SKM-1 (cell line): ENCODE data around the gene SLC38A1.
"Not testable (repeated sequence)": the region's sequence is repeated elsewhere in the genome, so short reads cannot be mapped to it uniquely, and the experiment has no call there.

ENCODE experiments used
- DNase-seq: peaks from one replicate; lab custom pipeline; 2025; ENCODE audit not compliant: unreplicated experiment; lab: John Stamatoyannopoulos, UW

The SLC38A1 gene

DNA sequence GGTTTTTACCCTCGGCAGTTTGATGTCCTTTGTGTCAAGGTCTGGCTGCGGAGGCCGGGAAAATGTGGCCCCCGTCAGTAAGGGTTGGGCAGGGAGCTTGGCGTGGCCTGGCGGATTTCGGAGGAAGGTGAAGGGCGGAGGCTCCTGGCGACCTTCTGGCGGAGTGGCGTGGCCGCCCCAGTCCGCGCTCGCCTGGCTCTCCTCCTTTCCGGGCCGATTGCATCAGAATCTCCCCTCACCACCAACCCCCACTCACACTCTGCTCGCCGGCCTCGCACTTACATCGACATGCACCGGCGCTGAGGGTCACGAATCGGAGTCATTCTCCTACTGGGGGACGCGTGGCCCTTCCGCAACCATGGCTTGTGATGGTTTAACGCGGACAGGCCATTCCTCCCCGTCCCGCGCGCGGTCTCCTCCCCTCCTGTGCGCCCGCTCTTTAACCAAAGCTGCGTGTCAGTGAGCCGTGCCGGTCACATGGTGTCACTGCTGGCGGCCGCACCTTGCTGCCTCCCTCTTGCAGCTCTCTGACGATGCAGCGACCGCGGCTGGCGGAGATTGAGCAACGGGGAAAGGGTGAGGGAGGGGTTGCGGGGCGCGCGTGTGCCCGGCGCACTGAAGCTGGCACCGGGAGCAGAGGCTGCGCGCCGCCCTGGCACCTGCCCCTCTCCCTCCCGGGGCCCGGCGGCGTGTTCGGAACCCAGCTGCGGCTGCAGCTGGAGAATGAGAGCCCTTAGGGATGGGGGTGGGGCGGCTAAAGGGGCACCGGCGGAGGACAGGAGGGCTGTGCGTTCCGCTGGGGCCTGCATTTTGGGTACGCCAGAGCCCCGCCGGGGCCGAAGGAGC lies at the start of gene SLC38A1:
TSS of gene SLC38A1 (minus strand) at position 461 of the 846 bp plus-strand sequence. CDS start 29,243 bp downstream, outside the sequence.
- peak; percentile 35 for DNase-seq

DNA sequence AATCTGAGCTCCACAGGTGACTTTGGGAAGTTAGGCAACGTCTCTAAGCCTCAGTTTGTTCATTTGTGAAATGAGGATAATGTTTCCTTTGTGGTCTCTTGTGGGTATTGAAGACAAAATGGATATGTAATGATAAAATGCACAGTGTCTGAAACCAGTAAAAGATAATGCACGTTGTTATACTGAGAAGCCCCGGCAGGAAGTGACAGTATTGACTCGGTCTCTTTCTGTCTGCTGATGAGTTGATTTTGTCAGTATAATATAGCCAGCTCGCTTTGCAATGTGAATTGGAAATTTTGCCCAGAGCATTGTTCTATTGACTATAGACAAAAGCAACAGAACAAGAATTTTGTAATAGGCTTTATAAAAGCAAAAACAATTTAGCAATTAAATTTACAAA lies 49.2 kb upstream of the SLC38A1 start:
- DNase-seq = no peak

DNA sequence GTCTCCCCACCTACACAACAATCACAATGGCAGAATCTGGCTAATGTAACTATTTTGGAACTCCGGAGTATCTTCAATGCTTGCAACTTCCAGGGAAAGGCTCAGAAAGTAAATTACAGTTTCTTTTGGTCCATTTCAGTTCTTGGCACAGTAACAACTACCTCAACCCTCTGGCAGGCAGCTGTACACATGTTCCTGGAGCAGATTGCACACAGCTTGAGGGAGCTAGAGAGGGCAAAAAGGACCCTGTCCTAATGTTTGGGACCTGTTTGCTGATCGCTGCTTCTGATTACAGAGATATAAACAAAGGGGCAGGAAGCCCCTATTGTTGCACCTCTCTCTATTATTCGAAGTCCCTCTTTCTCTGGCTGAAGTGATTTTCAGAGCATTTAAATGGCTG lies 35.2 kb upstream of the SLC38A1 start:
- DNase-seq = no peak

DNA sequence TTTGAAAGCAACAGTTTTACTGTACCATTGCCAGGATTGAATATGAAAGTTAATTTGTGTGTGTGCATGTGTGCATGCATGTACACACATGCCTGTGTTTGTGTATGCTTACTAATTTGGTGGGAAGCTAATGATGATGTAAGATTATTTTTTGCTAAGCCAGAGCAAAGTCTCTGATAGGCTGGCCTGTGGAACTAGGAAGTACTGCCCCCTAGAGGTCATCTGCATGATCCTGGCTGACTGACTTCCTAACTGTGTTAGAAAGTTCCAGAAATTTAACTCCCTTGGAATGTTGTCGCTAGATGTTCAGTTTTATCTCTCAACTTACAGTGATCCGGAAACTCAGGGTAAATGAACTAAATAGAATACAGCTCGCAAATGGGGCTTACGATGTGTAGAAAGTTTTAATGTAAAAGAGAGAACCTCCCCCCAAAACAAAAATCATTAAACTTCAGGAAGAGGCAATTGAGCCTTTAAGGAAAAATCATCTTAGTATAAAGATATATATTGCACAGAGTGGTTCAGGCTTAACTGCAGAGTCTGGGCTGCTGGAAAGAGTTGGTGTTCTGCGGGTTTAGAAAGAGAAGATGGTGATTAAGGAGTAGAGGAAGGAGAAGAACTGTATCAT lies 34.3 kb upstream of the SLC38A1 start:
- DNase-seq = no peak

DNA sequence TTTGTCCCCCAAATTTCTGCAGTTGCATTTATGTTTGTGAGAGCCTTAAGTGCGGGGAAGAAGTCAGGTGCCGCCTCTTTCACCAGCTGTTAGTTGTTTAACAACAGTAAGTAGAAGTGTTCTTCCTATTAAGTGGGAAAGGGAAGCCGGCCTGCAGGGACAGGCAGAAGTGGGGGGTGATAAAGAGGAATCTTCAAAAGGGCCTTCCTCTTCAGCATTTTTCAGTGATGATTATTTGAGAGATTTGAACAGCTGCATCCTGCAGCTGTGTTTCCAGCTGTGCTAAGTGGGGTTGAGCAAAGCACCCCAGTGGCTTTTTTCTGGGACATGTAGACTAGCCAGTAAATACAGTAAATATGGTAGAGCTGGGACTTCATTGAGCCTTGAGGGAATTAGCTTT lies 32.1 kb upstream of the SLC38A1 start:
- no peak for DNase-seq

DNA sequence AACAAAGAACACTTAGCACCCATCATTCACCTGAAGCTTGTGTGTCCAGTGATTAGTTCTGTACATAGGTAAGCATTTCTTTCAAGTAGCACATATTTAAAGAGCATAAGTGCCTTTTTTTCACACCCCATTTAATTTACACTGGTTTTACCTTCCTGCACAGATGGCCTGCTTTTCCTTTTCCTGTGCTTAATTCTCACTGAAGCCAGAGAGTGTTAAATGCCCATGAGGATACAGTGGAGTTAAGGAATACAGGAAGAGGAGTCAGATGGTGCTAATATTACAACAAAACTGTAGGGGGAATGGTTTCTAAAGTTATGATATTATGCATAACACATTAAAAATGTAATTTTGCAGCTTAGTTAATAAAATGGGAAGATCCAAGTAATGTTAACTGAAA lies 31.0 kb upstream of the SLC38A1 start:
- DNase-seq = no peak

DNA sequence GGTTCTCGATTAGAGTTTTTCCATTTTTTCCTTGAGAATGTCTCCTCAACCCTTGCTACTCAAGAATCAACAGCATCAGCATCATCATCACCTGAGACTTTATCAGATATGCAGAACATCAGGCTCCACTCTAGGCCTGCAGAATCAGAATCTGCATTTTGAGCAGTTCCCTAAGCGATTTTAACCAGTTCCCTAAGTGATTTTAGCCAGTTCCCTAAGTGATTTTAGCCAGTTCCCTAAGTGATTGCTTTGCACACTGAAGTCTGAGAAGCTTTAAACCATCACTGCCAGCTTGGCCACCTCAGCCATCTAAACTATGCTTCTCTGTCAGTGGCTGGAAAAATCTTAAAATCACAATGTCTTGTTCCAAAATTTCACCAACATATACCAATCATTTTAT lies 29.4 kb upstream of the SLC38A1 start:
- no peak for DNase-seq

DNA sequence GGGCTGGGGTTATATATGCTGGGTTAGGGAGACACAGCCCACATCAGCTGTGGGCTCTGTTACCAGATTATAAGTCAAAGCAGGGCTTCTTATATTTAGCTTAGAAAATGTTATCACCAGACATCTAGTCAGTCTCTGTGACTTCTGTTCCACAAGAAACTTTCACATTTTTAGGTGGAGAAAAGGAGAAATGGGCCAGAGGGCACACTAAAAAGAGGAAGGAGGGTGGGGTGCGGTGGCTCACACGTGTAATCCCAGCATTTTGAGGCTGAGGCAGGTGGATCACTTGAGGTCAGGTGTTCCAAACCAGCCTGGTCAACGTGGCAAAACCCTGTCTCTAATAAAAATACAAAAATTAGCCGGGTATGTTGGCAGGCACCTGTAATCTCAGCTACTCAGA lies 28.0 kb upstream of the SLC38A1 start:
- DNase-seq = no peak

DNA sequence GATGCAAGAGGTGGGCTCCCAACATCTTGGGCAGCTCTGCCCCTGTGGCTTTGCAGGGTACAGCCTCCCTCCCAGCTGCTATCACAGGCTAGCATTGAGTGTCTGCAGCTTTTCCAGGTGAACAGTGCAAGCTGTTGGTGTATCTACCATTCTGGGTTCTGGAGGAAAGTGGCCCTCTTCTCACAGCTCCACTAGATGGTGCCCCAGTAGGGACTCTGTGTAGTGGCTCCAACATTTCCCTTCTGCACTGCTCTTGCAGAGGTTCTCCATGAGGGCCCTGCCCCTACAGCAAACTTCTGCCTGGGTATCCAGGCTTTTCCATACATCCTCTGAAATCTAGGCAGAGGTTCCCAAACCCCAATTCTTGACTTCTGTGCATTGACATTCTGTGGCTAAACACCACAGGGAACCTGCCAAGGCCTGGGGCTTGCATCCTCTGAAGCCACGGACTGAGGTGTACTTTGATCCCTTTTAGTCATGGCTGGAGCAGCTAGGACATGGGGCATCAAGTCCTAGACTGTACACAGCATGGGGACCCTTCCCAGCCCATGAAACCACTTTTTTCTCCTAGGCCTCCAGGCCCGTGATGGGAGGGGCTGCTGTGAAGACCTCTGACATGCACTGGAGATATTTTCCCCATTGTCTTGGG lies 24.0 kb upstream of the SLC38A1 start:
- DNase-seq = no peak

DNA sequence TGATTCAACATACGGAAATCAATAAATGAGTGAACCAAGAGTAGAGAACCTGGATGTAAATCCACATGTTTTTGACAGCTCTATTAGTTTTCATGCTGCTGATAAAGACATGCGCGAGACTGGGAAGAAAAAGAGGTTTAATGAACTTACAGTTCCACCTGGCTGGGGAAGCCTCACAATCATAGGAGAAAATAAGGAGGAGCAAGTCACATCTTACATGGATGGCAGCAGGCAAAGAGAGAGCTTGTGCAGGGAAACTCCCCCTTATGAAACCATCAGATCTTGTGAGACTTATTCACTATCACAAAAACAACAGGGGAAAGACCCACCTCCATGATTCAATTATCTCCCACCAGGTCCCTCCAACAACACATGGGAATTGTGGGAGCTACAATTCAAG lies 23.1 kb upstream of the SLC38A1 start:
- DNase-seq = not testable (repeated sequence)

DNA sequence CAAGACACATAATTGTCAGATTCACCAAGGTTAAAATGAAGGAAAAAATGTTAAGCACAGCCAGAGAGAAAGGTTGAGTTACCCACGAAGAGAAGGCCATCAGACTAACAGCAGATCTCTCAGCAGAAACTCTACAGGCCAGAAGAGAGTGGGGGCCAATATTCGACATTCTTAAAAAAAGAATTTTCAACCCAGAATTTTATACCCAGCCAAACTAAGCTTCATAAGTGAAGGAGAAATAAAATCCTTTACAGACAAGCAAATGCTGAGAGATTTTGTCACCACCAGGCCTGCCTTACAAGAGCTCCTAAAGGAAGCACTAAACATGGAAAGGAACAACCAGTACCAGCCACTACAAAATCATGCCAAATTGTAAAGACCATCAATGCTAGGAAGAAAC lies 16.3 kb upstream of the SLC38A1 start:
- DNase-seq = not testable (repeated sequence)

DNA sequence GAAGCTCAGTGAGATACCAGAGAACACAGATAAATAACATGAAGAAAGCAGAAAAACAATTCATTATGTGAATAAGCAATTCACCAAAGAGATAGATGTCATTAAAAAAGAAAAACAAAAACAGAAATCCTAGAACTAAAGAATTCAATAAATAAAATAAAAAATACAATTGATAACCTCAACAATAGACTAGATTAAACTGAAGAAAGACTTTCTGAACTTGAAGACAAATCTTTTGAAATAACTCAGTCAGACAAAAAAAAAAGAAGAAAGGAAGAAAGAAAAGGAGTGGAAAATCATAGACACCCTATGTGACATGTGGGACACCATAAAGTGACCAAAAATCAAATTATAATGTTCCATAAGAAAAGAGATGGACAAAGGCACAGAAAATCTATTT lies 14.0 kb upstream of the SLC38A1 start:
- no peak for DNase-seq

DNA sequence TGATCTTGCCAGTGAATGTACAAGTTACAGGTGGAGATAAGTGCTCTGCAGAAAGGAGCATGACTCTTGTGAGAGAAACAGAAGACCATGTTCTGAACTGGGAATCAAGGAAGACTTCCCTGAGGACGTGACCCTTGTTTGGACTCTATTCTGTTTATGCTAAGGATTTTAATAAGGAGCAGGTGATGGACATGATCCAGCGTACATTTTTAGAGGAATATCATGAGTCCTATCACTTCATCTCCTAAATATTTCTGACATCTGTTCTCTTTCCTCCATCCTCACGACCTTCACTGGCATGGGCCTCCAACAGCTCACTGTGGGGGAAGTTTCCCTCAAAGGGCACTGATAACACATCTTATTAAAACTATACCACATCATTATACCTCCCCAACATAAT lies 7.9 kb upstream of the SLC38A1 start:
- DNase-seq = no peak

DNA sequence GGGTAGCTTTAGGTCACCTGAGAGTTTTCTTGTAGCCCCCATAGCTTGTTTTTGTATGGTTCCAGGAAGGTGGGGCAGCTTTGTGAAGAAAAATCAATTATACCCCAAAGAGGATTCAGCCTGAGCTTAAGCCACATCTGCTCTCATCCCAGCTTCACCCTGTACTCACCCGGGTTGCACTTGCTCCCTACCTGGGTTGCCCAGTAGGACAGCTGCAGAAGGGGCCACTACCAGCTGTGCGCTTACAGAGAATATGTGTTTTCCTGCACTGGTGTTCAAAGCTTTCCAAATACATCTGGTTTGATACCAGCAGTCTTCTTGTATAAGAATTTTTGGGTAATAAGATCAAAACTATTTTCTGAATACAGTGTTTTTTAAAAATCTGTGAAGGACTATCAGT lies 3.0 kb upstream of the SLC38A1 start:
- DNase-seq = no peak

DNA sequence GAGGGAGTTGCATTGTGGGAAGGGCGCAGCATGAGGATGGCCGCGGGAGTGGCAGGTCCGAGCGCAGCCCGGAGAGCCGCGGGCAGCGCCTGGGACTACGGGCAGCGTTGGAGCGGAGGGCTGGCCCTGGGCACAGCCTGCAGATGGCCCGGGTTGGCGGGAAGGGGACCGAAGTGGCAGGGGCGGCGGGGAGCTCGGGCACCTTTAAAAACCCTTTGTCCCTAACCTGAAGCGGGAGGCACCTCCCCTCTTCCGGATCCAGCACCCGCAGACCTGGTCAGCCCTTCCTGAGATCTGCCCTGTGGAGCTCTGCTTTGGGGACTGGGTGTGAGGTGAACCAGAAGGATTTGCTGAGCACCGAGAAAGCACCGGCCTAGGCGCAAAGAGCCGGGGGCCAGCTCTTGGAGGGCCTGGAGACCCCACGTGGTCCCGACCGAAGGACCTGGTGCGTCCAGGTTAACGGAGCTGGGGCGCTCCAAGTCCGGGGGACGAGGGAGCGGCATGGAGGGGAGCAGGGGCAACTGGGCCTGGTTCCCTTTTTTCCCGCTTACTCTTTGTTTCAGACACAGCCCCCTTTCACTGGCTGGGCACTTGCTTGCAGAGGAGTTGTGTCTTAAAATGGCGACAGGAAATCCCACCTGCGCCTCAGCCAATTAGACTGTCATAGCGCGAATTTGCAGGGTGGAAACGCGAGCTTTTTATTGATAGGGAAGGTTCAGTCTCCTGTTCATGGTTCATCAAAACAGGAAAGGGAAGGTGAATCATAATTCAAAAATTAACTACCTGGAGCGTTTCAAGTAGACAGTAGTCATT lies 792 bp upstream of the SLC38A1 start:
- DNase-seq = no peak

DNA sequence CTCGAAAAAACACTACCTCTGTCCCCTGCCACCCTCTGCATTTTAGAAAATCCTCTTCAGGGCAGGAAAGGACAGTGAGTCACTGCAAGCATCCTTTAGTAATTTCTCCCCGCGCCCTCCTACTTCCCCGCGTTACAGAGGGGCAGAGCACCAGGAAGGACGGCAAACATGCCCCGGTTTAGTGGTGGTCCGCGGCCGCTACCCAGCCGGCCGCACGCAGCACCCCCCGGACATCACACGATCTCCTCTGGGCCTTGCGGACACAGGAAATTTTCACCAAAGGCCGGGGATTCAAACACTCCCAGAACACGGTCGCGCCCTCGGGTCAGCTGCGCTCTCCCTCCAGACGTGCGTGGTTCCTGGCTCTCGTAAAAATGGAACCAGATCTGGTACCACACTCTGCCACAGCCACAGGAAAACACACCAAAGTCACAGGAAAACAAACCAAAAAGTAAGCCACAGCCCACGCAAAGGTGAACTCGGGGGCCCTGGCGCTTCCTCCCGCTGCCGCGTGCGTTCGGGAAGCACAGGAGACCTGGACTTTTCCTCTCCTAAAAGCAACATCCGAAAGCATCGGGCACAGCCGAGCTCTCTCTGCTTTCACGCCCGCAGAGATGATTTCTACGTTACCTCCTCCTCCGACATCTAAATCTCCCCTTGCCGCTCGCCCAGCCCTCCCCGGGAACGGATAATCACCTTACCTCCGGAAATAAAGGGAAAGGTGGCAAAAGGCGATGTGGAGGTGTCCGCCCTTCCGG lies 839 bp downstream of the SLC38A1 start:
- DNase-seq = no peak

DNA sequence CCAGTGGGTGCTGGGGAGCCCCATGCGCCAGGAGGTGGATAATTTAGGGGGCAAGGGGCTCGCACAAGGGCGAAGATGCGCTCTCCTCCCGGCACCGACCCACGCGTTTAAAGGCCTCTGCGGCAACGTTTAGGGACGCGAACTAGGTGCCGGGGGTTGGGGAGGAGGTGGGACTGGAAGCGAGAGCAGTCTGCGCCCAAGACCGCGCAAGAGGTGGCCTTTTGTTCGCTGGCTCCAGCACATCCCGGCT lies 1.3 kb downstream of the SLC38A1 start:
- DNase-seq = no peak

DNA sequence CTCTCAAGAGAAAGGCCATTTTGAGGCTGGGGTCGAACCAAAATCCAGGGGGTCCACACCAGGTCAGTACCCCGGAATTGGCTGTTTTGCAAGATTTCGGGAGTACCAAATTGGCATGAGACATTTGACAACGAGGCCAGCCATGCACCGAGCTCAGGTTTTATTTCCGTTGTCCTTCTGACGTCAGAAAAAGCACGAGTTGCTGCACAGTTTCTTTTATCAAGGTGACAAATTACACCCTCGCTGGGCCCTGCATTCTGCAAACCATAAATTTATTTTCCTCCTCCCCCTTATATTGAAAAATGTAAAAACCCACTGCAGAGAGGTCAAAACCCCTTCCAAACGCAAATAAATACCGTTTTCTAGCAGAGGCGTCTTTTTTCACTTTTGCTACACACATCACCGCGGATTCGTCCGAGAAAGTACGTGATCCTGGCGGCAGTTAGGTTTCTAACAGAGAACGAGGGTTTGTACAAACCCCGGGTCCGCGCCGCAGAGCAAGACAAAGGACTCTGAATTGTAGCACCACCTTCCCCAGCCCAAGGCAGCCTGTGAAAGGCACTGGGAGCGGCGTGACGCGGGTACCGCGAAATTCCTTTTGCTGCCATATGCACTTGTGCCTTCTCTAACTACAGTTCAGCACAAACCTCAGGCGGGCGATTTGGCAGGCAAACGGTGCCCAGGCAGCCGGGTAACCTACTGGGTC lies 1.8 kb downstream of the SLC38A1 start:
- no peak for DNase-seq

DNA sequence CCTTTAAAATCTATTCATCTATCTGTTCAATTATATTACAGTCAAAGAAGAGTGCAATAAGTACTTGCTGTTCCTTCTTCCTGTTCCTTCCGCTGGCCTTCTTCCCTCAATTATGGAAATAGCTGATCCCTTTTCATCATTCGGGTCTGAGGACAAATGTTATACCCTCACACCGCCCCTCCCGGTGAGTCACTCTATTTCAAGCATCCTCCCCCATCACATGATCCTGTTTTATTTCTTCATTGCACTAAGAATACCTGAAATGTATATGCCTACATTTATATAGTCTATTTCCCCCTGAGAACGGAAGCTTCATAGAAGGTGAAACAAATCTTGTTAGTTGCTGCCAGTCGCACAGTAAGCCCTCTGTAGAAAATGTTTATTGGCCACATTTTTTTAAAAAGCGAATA lies 2.5 kb downstream of the SLC38A1 start:
- no peak for DNase-seq

DNA sequence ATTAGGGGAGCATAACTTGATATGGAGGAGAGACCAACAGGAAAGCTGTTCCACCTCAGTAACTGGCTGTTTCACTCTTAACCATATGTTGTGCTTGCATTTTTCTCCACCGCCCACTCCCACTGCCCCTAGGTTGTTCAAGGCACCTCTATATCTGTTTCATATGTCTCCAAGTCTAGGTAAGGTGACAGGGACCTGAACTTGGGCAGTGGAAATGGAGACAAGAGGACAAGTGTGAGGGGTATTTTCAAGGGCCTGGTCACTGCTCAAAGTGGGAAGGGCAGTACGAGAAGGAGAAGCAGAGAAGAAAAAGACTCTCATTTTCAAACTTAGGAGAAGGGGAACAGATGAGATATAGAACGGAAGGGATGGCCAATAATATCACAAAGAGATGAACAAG lies 3.1 kb downstream of the SLC38A1 start:
- no peak for DNase-seq
